ENCODE results near the gene MAML1. TPM values are rescaled to one million over a fixed set of nuclear protein-coding genes. Genes with fewer than 3 reads are reported as not detected.

Gene MAML1, protein sequence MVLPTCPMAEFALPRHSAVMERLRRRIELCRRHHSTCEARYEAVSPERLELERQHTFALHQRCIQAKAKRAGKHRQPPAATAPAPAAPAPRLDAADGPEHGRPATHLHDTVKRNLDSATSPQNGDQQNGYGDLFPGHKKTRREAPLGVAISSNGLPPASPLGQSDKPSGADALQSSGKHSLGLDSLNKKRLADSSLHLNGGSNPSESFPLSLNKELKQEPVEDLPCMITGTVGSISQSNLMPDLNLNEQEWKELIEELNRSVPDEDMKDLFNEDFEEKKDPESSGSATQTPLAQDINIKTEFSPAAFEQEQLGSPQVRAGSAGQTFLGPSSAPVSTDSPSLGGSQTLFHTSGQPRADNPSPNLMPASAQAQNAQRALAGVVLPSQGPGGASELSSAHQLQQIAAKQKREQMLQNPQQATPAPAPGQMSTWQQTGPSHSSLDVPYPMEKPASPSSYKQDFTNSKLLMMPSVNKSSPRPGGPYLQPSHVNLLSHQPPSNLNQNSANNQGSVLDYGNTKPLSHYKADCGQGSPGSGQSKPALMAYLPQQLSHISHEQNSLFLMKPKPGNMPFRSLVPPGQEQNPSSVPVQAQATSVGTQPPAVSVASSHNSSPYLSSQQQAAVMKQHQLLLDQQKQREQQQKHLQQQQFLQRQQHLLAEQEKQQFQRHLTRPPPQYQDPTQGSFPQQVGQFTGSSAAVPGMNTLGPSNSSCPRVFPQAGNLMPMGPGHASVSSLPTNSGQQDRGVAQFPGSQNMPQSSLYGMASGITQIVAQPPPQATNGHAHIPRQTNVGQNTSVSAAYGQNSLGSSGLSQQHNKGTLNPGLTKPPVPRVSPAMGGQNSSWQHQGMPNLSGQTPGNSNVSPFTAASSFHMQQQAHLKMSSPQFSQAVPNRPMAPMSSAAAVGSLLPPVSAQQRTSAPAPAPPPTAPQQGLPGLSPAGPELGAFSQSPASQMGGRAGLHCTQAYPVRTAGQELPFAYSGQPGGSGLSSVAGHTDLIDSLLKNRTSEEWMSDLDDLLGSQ
- 15.6 to 20.4 TPM (median 18.1 TPM) in 5 replicates for total RNA-seq (2022; extraction: Qiagen RNA extraction; ENCODE audit: low read depth)

DNA sequence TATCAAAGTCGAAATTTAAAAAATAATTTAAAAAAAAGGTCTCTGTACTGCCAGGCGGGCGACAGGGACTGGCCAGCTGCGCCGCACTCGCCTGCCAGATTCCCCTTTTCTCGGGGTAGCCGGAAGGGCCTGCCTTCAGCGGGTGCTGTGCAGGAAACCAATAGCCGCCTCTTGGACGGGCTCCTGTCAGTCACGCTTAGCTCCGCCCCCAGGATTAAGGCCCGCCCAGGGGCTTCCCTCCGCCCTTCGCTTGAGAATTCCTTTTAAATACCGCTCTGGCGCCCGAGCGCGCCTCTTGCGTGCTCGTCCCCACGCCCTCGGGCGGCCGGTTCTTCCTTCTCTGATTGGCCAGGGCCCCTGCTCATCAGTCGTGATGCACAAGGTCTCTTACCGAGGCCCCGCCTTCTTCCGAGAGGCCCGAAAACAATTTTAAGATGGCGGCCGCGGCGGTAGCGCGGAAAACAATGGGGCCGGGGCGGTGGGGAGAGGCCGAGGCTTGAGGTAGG, at the start of gene MAML1:
MAML1 (plus strand) TSS at position 411 of the 506 bp plus-strand sequence. CDS start 291 bp downstream, outside the sequence.

DNA sequence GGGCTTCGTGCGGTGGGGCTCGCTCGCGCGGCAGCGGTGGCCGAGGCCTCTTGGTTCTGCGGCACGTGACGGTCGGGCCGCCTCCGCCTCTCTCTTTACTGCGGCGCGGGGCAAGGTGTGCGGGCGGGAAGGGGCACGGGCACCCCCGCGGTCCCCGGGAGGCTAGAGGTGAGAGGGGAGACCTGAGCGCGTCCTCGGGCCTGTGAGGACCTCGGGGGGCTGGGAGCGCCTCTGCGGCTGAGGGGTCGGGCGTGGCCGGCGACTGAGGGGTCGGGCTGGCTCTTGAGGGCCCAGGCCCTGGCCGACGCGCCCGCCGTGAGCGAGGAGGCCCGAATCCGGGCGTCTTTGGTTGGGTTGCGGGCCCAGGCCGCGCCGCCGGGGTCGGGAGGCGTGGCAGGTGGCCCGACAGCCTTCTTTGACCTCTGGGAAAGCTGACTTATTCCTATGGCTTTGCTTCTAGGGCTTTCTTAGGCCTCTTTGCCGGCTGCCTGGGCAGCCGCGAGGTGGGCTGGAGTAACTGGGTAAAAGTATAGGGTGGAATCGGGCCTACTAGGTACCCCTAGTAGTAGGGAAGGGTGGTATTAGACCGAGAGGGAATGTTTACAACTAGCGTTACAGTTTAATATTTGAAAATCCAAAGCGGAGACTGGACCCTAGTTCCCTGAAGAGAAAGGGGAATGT, 33.5 kb upstream of the MAML1 start, which contains the start of gene CANX:
CANX (plus strand) TSS at position 33 of the 681 bp plus-strand sequence. CDS start 6,715 bp downstream, outside the sequence.

DNA sequence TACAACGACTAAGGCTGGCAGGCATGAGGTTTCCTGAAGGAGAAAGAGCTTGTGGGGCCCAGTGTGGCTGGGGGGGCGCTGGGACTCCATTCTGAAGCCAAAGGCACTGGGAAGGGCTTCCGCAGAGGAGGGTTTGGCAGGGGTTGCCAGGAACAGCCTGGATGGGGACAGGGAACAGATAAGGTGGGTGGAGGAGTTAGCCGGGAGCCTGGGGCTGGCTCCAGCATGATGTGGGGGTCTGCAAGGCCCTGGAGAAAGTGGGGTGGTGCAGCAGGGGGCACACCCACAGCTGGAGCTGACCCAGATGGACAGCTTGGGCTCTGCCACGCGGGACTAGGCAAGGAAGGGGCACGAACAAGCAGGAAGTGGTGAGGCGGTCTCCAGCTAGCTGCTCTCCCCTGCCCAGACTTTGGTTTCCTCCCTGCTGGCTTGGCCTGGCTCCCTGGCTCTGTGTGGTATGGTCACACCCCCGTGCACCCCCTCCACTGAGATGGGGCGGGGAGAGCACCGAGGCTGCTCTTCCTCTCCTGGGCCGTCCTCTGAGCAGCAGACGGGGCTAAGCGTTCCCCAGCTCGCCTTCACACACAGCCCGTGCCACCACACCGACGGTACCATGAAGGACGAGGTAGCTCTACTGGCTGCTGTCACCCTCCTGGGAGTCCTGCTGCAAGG, 61.0 kb downstream of the MAML1 start, which contains the start of gene LTC4S:
LTC4S (plus strand) TSS at position 519 of the 672 bp plus-strand sequence; CDS start at position 614, 95 bp downstream.

DNA sequence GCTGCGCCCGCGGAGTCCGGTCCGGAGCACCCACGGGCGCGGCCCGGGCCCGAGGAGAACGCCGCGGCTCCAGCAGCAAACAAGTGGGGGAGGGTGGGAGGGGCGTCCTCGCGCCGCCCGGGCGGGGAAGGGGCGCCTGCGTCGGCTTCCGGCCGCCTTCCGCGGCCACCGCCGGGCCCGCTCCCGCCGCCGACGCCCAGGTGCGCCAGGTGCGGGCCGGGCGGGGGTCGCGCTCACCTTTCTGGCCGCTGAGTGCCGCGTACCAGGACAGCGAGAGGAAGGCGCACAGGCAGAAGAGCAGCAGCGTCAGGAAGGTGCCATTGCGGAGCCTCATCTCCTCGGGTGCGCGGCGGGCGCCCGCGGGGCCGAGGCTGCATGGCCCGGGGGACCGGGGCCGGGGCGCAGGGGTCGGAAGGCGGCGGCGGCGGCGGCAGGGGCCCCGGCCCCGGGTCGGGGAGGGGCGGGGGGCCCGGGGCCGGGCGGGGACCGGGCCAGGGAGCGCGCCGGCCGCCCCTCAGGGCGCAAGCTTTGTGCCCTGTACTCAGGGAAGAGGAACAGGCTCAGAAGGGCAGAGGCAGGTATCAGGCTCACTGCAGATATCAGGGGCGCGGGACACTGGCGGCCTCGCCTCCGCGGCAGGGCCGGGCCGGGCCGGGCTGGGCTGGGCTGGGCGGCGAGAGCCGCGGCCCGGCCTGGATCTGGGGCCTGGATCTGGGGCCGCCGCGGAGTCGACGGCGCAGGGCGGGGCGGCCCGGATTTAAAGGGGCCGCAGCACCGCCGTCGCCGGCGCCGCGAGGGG, 73.8 kb downstream of the MAML1 start, which contains the start of gene MGAT4B:
MGAT4B (minus strand) TSS at position 617 of the 799 bp plus-strand sequence; CDS start at position 334, 283 bp downstream.

DNA sequence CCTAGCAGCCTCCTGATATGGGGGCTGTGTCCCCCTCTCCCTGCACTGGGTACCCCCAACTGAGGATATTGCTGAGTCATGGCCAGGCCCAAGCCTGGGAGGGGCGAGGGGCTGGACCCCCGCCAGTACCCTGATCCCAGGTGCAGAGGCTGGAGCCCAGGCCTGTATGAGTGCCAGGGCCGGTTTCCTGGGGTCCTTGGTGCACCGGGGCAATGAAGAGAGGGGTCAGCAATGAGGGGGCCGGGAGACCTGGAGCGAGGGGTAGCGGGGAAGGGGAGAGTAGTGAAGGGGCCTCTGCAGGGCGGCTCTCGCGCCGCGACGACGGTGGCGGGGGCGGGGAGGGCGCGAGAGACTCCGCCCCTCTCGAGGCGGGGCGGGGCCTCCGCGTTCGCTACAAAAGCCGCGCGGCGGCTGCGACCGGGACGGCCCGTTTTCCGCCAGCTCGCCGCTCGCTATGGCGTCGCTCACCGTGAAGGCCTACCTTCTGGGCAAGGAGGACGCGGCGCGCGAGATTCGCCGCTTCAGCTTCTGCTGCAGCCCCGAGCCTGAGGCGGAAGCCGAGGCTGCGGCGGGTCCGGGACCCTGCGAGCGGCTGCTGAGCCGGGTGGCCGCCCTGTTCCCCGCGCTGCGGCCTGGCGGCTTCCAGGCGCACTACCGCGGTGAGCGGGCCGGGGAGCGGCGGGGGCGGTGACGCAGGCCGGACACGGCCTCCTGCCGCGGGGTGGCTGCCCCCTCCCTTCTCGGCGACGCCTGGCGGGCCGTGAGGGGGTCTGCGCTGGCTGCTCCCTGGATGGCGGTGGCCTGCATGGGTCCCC, 88.1 kb downstream of the MAML1 start, which contains the start of gene SQSTM1:
SQSTM1 (plus strand) TSS at position 423 of the 815 bp plus-strand sequence; CDS start at position 455, 32 bp downstream.

Other genes with a start within 250 kb of the MAML1 start
- gene RUFY1, start 182.3 kb upstream of the MAML1 start, total RNA-seq (2022; extraction: Qiagen RNA extraction; ENCODE audit: low read depth), result 24.8 to 29.0 TPM (median 28.0 TPM) in 5 replicates
- 453 to 606 TPM (median 478 TPM) in 5 replicates for gene HNRNPH1, start 109.2 kb upstream of the MAML1 start, total RNA-seq (2022; extraction: Qiagen RNA extraction; ENCODE audit: low read depth)
- not detected in 5 replicates for gene CBY3, start 51.8 kb upstream of the MAML1 start, total RNA-seq (2022; extraction: Qiagen RNA extraction; ENCODE audit: low read depth)
- gene CANX, start 33.9 kb upstream of the MAML1 start, total RNA-seq (2022; extraction: Qiagen RNA extraction; ENCODE audit: low read depth), result 323 to 373 TPM (median 352 TPM) in 5 replicates
- gene LTC4S, start 61.2 kb downstream of the MAML1 start, total RNA-seq (2022; extraction: Qiagen RNA extraction; ENCODE audit: low read depth), result 0.32 to 0.72 TPM (median 0.35 TPM) in 3 of 5 replicates, not detected in the others
- 180 to 221 TPM (median 207 TPM) in 5 replicates for gene MGAT4B, start 74.0 kb downstream of the MAML1 start, total RNA-seq (2022; extraction: Qiagen RNA extraction; ENCODE audit: low read depth)
- 870 to 1,460 TPM (median 931 TPM) in 5 replicates for gene SQSTM1, start 88.1 kb downstream of the MAML1 start, total RNA-seq (2022; extraction: Qiagen RNA extraction; ENCODE audit: low read depth)
- gene MRNIP, start 126.0 kb downstream of the MAML1 start, total RNA-seq (2022; extraction: Qiagen RNA extraction; ENCODE audit: low read depth), result 15.8 to 22.9 TPM (median 20.0 TPM) in 5 replicates
- gene TBC1D9B, start 175.1 kb downstream of the MAML1 start, total RNA-seq (2022; extraction: Qiagen RNA extraction; ENCODE audit: low read depth), result 52.3 to 68.8 TPM (median 65.7 TPM) in 5 replicates